ENCODE results near the gene ZNF428.

DNA sequence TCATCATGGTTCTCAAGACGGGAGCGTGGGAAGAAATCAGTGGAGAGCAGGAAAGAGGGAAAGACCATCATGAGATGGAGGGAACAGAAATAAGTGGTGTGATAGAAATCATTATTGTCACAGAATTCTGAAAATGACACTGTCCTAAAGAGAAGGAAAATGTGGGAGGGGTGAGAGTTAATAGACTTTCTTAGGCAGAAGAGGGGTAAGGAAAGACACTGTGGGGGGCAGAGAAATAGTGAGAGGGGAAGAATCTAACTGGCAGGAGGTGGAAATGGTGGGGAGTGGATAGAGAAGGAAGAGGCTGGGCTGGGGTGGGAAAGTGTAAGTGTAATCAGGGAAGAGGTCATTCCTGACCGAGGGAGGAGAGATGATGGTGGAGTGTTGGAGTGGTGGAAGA is 40.6 kb downstream of the ZNF428 start:
- TF ChIP-seq CTCF (IDR thresholded peaks at IDR 0.05): no peak
- no peak for TF ChIP-seq POLR2A (IDR thresholded peaks at IDR 0.05)

Data from right lobe of liver (tissue), 4 donors.